ENCODE data around the gene C15orf61.
A peak's percentile ranks its signal among the peaks of the same experiment; 100 is the strongest.

Gene C15orf61

DNA sequence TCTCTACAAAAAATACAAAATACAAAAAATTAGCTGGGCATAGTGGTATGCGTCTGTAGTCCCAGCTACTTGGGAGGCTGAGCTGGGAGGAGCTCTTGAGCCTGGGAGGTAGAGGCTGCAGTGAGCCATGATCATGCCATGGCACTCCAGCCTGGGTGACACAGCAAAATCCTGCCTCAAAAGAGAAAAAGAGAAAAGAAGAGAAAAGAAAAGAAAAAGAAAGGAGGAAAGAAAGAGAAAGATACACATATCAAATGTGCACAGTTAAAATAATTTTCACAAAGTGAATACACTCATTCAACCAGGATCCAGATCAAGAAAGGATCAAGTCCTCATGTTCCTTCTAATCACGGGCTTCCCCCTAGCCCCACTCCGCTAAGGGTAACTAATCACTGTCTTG is 5.8 kb upstream of the C15orf61 start:
- no peak for DNase-seq

GRCh38 chr15:67515557-67515956 is 5.4 kb upstream of the C15orf61 start:
- no peak for DNase-seq

DNA sequence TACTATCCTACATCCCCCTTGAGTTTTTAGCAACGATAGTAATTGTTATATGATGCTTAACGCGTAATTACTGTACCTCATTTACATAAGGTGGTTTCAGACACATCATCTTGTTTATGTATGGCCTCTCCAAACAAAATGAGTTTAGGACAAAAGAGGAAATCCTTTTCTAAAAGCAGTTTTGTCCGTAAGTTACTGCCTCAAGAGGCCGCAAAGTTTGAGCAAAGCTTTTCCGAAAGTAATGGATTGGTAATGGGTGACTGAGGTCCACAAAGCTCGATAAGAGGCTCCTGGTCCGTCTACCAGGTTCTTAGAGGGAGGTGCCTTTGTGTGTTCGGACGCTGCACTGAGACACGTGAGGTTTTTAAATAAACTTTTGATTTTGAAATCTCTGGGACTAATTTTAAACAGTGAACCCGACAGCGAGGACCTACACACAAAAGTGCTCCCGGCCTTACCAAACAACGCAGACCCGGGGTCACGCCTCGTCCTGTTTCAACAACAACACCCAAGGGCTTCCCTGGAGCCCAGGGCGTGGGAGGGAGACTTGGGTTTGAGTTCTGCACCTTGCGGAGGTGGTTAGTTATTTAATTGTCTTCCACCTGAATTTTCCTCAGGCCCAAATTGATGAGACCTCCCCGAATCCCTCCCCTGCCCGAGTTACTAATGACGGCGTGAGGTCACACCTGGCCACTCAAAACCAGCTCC is 456 bp upstream of the C15orf61 start:
- no peak for DNase-seq

DNA sequence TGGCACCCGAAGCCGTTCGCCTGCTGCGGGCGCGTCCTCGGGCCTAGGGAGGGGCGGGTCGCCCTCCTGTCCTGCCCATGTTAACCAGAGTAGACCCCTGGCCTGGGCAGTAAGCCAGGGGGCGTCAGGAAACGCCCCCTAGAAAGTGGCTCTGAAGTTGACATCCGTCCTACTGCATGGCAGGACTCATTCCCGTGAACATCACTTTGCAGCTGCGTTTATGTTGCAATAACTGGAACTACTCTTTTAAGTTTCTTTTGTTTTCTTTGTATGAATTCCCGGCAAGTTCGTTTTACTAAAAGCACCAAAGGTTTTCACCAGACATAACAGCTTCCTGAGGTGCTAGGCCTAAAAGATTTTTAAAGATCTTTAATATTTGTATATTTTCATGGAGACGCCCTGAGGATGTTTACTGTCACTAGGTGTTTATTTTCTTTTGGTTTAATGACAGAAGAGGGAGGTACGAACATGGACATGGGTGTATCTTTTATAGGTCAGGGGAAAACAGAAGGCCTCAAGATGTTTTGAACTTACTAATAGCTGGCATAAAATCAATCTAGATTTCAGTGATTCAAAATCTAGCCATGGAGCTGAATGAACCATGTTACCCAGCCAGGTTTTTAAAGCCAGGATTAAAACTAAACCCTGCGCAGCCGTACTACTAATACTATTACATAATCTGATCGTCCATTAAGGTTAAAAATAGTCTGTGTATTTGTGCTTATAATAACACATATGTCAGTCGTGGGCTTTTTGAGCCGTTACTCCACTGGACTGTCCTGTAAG is 1.0 kb downstream of the C15orf61 start:
- no peak for DNase-seq

DNA sequence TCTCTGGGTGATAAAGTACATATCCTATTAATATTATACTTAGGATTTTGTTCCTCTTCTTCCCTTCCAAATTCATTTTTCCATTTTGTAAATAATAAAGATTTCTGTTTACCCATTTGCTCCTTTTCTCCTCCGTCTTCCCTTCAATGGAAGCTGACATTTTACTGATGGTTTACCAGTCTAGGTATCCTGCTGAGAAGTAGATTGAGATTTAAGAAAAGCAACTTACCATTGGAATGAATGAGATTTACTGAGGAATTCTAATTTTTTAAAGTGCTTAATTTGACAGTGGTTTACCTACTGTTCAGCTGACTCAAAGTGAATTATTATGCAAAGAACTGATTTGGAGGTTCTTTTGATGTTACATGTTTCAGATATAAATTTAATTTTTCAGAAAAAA is 2.4 kb downstream of the C15orf61 start:
- DNase-seq, result no peak

DNA sequence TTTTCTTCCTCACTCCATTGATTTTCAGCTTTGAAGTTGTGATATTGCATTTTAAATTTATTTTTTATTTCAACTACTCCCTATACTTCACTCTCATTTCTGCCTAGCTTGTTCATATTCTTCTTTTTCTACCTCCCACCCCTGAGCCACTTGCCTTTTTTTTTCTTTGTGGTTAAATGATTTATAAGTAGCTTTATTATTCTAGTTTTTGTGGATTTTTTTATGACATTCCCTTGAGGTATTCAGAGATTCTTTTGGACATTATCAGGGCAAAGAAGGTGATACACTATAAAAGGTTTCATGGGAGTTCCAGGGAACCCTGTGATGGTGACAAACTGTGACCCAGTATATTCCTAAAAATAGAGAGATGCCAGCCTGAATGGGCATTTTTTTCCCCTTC is 3.3 kb downstream of the C15orf61 start:
- no peak for DNase-seq

DNA sequence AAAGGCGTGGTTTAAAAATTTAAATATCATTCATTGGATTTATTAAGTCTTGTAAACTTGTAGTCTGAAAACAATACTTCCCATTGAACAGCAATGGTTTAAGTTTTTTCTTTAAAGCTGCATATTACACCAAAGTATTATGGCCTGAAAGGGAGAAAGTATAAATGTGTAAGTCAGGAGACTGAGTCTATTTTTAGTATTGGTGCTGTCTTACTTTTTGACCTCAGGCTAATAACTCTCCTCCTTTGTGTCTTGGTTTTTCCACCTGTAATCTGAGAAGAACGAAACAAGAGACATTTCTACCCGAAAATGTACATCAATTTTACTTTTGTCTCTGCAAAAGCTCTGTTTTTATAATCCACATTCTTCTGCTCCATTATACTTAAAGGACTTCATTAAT is 7.6 kb downstream of the C15orf61 start:
- DNase-seq, result no peak

- DNase-seq, result no peak
These were observed 10.5 kb downstream of the C15orf61 start for GRCh38 chr15:67531379-67531914.

DNA sequence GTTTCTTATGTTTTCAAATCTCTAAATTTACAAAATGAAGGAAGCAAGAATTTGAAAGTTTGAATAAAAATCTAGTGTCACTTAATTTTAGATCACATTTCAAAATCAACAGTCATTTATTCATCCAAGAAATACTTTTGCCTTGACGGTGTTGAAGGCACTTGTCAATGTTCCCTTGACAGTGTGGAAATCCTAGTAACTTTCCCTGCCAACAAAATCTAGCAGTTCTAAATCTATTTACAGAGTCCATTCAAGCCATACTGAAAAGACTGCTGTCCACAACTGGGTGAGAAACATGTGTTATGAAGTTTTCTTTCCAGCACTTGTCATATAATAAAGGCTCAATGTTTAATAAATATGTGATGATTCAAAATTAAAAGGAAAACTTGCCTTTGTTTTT is 12.9 kb downstream of the C15orf61 start:
- DNase-seq, result no peak

DNA sequence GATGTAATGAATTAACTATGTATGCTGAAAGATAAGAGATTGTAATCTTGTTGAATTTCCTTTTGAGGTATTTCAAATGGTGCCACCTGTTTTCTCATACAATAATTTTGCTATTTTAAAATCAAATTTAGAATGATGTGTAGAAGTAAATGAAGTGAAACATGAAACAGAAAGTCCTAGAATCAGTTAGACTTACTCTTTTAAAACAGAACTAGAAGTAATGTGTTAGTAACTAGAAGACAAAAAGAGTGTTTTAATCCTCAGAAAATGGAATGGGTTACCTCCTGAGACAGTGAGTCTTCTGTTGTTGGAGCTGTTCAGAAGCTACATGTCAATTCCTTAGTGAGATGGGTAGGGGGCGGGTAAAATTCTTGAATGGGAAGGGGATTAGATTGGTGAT is 13.4 kb downstream of the C15orf61 start:
- no peak for DNase-seq

DNA sequence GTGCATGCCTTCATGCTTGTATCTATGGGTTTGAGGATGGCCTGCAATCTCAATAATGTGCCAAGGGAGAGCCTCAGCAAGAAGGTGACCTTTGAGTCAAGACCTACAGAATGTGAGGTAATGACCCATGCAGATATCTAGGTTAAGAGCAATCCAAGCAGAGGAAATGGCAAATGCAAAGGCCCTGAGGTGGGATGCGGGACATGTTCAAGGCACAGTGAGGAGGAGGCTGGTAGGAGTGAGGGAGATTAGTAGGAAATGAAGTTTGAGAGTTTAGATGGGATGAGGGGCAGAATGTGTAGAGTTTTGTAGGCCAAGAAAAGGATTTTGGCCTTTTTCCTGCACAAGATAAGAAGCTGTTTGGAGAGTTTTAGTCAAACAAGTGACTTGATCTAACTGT is 16.8 kb downstream of the C15orf61 start:
- no peak for DNase-seq

DNA sequence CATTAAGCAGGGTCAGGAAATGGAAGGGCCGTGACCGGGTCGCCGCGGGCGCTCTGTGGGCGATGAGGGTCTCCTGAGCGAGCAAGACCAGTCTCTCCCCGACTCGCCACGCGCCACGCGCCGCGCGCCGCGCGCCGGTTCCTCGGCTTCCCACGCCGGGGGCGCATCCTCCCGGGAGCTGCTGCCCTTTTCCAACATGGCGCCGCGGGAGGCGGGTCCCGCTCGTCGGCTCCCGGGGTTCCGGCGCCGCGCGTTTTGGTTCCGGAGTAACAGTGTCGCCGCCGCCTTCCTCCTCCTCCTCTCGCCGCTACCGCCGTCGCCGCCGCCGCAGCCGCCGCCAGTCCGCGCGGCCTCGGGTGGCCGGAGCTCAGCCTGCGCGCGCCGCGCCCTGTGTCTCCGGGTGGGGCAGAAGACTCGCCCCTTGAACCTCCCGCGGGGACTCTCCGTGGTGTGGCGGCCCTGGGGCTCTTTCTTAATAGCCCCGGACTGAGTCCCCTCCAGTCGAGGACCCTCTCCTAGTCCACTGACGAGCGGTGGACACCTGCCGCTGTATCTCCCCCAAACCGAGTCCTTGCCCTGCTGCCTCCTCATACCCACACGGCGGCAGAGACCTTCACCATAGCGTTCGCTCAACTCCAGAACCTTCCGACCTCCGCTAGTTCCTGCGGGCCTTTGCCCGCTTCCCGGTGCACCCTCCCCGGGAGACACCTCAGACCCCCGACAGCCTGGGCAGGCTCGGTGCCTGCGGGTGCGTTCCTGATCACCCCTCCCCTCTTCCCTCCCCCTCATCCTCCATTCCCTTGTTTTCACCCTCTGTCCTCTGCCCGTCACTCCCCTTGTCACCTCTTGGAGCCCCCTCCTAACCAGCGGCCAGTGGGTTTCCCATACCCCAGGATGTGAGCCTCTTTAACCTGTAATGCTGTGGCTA is 21.8 kb downstream of the C15orf61 start, which contains the start of gene MAP2K5:
Gene MAP2K5, plus strand, starts transcription at position 284 of the 928 bp plus-strand sequence. Its CDS starts 633 bp downstream, at position 917.
- peak; percentile 7 for DNase-seq

DNA sequence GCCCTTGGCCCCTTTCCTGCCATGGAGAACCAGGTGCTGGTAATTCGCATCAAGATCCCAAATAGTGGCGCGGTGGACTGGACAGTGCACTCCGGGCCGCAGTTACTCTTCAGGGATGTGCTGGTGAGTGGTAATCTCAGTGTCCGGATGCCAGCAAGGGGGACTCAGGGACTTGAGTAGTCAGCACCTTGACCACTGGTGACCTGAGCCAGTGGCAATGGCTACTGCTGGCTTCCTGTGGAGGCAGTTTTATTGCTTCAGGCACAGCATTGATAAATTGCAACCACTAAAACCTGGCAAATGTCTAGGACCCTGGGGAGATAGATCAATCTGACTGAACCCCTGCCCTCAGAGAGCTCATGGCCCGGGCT is 22.4 kb downstream of the C15orf61 start:
- DNase-seq, result no peak

GRCh38 chr15:67544475-67544874 is 23.5 kb downstream of the C15orf61 start:
- DNase-seq, result no peak

DNA sequence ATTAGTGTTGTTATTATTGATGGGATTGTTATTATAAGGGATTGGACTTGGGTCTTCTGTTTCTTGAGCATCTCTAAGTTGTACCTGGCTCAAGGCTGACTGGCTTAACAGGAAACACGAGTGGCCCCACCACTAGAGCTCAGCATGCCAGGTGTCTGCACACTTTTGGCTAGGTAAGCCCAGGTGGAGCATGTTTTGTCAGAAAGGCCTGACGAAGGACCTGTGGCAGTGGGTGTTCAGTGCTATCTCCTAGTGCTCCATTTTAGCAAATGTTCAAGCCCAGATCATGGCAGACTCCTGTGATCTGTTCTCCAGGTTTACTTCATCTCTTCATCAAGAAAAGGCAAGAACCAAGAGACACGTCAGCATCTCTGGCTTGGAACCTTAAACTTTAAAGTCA is 24.9 kb downstream of the C15orf61 start:
- no peak for DNase-seq

GRCh38 chr15:67547064-67547463 is 26.1 kb downstream of the C15orf61 start:
- no peak for DNase-seq

GRCh38 chr15:67547836-67548235 is 26.9 kb downstream of the C15orf61 start:
- DNase-seq, result no peak

DNA sequence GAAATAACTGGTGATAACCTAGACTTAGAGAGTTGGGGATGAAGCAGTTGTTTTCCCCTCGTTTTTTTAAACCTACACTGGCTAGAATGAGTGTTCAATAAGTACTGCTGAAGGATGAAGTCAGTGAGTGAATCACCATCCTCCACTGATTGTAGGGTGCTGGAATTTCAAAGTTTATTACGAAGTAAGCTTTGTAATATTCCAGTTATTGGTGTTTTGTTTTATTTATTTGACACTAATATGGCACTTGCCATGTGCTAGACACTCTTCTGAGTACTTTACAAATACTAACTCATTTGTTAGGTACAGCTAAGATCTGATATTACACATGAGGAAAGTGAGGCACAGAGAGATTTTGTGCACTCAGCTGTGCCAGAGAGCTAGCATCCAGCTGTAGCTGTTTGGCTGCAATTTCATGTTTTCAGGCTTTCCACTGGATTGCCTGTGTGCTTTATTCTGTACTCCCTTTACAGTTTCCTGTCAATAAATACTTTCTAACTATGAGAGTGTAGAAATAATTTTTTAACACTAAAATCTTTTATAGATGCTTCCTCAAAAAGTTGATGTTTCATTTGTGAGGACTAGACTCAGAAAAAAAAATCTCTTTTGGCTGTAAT is 27.4 kb downstream of the C15orf61 start:
- no peak for DNase-seq

GRCh38 chr15:67548862-67549651 is 28.1 kb downstream of the C15orf61 start:
- DNase-seq, result no peak

- no peak for DNase-seq
These were observed 28.8 kb downstream of the C15orf61 start for GRCh38 chr15:67549736-67550135.

- DNase-seq, result no peak
These were observed 29.6 kb downstream of the C15orf61 start for GRCh38 chr15:67550522-67550921.
